GM21619 (cell line): ENCODE results near the gene SNHG17.
"Not testable (repeated sequence)": the region's sequence is repeated elsewhere in the genome, so short reads cannot be mapped to it uniquely, and the experiment has no call there.

Experiments used
- ATAC-seq: cut with Tn5 transposase; IDR thresholded peaks from one replicate; pipeline ENCODE4 v1.9.1; 2021; ENCODE audit not compliant: unreplicated experiment

SNHG17 gene

DNA sequence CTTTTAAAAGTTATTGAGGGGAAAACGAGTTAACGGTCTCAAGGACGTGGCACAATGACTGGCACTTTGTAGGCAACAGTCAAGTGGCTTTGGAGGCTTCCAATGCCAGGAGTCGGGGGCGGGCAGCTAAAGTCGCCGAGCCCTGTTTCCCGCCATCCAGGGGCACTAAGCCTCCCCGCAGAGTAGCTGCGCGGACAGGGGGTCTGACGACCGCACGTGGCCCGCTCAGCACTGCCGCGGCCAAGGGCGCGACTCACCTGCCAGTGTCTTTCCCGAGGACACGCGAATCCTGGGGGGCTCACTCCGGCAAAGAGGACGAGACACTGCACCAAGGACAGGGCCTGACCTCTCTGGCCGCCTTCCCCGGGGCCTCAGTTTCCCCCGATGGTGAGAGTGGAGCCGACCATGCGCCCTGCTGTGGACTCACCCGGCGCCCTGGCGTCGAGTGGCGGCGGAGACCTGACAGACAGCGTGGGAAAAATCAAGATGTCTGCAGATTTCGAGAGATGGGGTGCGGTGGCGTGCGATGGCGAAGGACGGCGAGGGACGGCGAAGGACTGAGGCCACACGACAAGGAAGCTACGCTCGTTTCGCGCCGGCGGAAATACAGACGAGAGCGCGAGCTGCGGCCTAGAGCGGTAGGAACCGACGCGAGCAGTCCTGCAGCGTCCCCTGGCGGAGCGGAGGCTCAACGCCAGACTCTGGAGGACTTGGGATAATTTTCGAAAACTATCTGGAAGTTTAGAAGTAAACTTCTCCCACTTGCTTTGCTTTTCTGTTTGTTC, at the start of gene SNHG17:
TSS of gene SNHG17 (minus strand) at position 559 of the 785 bp plus-strand sequence.
- ATAC-seq, result peak; percentile 76

DNA sequence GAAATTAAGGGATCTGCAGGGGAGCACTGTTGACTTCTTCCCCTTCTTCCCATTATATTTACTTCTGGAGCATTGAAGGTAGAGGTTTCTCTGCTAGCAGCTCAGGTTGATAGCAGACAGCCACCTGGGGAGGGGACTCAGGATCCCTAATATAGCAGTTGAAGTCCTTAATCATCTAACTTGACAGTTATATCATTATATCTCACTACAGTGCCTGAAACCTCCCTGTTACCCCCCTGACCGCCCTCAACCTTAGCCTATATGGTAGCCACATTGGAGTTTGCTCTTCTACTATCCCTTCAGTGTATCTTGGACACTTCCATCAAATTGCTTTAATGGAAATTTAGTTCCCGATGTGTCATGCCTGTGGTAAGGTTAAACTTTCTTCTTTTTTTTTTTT, 44.5 kb upstream of the SNHG17 start:
- no peak for ATAC-seq

DNA sequence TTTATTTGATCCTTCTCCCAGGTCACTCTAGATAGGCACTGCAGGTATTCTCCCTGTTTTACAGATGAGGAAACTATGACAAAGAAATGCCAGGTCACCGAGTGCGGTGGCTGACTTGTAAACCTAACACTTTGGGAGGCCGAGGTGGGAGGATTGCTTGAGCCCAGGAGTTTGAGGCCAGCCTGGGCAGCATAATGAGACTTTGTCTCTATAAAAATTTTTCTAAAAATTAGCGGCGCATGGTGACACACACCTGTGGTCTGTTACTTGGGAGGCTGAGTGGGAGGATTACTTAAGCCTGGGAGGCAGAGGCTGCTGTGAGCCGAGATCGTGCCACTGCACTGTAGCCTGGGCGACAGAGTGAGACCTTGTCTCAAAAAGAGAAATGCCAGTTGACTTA, 42.6 kb upstream of the SNHG17 start:
- ATAC-seq, result no peak

DNA sequence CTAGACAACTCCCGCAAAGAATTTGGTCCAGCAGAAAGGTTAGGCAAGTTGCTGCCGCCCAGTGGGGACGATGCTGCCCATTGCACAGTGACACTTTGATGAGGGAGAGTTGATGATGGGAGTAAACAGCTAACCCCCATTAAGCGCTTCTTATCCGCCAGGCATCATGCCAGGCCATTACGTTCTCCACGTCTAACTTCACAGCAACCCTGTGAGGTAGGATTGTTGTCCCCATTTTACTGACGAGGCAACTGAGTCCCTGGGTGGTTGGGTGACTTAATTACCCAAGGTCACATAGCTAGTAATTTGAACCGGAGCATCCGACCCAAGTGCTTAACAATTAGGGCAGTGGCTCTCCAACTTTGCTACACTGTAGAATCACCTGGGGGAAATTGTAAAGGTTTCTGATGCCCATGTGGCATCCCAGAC, 38.3 kb upstream of the SNHG17 start:
- no peak for ATAC-seq

DNA sequence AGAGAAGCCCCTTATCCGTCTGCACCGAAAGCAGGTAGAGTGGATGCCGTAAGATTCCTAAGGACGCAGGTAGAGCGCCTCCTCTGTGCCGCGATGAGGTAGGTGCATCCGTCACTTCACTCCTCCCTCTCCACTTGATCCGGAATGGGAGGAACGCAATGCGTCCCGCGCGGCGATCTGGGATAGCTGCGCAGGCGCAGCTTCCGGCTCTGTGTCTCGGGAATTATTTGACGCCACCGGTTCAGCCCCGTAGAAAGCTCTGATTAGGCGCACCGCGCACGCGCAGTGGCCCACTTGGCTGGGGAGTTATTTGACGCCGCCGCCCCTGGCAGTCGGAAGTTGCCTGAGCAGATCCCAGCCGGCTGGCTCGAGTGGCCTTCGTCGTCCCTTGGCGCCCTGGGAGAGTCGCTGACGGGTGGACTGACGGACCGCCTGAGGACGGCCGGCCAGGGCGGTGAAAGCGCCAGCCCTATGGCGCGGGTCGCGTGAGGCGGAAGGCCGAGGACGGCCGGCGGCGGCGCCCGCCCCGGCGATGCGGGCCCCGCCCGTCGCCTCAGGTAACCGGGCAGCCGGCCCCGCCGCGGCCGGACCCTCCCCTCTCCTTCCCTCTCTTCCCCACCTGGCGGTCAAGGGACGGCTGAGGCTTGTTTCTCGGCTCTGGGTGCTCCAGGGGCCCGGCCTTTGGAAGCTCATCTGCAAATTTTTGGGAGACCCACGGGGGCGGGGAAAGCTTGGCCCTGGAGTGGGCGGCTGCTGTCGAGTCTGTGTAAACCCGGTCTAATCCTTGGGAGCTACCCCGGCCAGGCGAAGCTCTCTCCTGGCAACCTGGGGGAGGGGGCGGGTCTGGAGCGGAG, 37.6 kb upstream of the SNHG17 start, which contains the start of gene RALGAPB:
TSS of gene RALGAPB (plus strand) at position 331 of the 854 bp plus-strand sequence. CDS start 15,590 bp downstream, outside the sequence.
- peak; percentile 93 for ATAC-seq

DNA sequence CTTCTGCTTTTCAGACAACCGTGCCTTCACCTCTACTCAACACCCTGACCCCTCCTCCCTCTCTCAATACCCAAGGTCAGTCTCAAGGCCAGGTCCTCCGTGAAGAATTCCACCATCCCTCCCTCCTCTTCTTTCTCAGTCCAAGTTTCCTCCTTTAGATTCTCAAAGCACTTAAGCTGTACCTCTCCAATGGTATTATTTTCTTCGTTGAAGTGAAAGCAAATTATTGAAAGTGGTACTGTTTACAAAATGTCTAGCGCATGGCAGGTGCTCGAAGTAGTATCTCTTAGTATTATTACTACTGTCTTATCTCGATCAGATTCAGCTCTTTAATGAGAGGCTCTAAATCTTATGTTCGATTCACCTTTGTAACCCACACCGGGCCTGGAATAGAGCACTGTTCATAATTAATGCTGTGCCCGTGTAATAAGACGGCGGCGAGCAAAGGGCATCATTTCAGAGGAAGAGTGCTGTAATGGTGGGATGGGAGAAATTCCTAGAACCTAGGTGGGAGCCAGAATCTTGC, 36.9 kb upstream of the SNHG17 start:
- no peak for ATAC-seq

DNA sequence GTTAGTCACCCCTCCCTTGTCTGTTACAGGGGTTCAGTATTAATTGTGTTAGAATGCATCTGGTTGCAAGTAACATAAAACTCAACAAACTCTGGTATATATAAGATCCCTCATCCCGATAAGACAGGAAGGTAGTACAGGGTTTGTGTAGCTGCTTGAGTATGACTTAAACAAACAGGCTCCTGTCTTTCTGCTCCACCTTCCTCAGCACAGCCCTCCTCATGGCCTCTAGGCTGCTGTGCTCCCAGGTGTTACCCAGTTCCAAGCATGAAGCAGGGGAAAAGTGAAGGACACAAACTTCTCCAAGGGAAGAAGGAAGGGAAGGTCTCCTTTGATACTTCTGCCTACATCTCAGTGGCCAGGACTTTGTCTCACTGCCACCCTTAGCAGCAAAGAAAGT, 36.1 kb upstream of the SNHG17 start:
- no peak for ATAC-seq

DNA sequence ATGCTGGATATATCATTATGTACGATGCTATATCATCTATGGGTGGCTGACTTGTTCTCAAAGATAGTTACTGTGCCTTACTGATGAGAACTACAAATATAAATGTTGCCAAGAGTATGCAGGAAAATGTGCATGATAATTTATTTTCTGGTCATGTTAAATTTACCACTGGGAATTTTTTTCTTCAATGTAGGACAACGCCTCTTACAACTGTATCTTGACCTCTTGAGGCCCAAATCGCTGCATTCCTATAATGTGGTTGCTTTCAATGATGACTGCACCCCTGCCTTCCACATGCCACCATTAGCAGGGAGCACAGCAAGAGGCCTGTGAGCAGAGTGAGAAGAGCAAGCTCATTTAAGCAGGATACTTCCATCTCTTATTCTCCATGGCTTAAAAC, 31.9 kb upstream of the SNHG17 start:
- ATAC-seq, result no peak

DNA sequence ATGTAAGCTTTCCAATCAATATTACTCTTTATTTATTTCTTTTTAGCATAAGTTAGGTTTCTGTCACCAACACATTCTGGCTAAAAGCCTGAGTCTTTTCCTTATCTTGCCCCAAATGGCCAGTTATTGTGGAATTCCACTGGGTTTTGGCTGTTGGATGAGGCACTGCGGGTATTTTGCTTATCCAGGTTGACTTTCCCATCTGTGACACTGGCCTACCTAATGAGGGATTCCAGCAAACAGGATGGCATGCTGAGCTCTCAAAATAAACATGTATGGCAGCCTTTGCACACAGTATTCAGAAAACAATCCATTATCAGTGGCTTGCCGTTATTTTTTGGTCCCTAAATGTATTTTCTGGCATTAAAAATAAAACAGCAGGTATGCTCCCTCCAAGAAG, 31.0 kb upstream of the SNHG17 start:
- no peak for ATAC-seq

DNA sequence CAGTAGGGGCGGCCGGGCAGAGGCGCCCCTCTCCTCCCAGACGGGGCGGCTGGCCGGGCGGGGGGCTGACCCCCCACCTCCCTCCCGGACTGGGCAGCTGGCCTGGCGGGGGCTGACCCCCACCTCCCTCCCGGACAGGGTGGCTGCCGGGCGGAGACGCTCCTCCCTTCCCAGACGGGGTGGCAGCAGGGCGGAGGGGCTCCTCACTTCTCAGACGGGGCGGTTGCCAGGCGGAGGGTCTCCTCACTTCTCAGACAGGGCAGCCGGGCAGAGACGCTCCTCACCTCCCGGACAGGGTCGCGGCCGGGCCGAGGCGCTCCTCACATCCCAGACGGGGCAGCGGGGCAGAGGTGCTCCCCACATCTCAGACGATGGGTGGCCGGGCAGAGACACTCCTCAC, 26.4 kb upstream of the SNHG17 start:
- not testable (repeated sequence) for ATAC-seq

DNA sequence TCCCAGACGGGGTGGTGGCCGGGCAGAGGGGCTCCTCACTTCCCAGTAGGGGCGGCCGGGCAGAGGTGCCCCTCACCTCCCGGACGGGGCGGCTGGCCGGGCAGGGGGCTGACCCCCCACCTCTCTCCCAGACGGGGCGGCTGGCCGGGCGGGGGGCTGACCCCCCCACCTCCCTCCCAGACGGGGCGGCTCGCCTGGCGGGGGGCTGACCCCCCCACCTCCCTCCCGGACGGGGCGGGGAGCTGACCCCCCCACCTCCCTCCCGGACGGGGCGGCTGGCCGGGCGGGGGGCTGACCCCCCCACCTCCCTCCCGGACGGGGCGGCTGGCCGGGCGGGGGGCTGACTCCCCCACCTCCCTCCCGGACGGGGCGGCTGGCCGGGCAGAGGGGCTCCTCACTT, 26.0 kb upstream of the SNHG17 start:
- not testable (repeated sequence) for ATAC-seq

DNA sequence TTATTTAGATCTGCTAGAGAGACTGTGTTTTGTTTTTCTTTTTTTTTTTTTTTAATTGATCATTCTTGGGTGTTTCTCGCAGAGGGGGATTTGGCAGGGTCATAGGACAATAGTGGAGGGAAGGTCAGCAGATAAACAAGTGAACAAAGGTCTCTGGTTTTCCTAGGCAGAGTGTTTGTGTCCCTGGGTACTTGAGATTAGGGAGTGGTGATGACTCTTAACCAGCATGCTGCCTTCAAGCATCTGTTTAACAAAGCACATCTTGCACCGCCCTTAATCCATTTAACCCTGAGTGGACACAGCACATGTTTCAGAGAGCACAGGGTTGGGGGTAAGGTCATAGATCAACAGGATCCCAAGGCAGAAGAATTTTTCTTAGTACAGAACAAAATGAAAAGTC, 25.5 kb upstream of the SNHG17 start:
- not testable (repeated sequence) for ATAC-seq

DNA sequence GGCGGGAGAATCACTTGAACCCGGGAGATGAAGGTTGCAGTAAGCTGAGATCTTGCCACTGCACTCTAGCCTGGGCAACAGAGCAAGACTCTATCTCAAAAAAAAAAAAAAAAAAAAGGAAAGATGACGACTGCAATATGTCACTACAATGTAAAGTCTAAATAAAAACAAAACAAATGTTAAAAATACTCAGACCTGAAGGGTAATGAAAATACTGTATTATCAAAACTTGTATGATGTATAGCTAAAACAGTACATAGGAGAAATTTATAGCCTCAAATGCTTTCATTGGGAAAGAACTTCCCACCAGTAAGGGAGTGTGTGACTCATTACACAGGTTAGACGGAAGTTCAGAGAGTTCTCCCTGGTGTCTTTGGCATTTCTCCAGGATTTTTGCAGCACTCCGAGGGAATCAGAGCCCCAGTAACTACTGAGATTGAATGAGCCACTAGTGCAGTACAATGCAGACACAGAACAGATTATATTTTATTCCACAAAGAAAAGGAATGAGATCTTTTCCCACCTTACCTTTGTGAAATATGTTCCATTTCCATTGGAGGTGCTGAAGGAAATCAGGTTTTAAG, 25.0 kb upstream of the SNHG17 start:
- ATAC-seq, result no peak

DNA sequence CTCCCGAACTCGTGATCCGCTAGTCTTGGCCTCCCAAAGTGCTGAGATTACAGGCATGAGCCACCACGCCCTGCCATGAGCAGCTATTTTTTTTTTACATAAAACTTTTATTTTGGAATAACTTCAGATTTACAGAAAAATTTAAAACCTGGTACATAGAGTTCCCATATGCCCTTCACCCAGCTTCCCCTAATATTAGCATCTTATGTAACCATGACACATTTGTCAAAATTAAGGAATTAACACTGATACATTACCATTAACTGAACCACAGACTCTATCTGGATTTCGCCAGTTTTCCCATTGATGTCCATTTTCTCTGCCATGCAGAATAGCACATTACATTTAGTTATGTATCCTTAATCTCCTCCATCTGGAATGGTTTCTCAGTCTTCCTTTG, 23.2 kb upstream of the SNHG17 start:
- ATAC-seq, result no peak

DNA sequence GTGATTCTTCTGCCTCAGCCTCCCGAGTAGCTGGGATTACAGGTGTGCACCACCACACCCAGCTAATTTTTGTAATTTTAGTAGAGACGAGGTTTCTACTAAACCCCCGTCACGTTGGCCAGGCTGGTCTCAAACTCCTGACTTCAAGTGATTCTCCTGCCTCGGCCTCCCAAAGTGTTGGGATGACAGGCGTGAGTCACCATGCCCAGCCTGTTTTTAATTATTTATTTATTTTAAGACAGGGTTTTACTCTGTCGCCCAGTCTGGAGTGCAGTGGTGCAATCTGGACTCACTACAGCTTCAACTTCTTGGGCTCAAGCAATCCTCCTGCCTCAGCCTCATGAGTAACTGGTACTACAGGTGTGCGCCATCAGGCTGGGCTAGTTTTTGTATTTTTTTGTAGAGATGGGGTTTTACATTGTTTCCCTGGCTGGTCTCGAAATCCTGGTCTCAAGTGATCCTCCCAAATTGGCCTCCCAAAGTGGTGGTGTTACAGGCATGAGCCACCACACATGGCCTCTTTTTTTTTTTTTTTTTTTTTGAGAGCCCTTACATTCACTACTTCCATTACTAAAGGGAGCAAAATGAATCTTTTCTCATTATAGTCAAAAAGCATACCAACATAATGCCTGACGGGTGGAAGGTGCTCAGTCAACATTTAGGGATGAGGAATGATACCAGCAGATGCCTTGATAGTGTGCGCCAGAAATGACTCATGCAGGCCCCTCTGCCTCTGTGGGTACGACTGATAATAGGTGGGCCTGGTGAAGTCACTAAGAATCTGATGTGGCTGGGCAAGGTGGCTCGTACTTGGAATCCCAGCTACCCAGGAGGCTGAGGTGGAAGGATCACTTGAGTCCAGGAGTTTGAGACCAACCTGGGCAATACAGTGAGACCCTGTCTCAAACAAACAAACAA, 19.7 kb upstream of the SNHG17 start:
- ATAC-seq, result no peak

DNA sequence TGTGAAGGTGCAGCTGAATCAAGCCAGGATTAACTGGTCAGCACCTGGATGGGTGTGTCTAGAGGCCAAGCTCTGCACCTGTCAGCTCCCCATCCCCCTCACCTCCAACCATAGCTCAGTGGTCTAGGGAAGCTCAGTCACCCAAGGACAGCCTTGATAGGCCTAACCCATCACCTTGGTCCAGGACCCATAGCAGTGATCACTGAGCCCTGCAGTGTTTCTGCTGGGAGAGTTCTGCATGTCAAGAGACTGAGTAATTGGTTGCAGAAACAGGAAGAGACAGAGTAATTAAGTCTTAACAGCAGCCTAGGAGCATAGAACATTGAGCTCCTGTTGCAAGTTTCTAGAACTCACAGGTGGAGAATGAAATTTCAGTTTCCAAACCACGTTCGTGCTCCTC, 18.8 kb upstream of the SNHG17 start:
- peak; percentile 71 for ATAC-seq

DNA sequence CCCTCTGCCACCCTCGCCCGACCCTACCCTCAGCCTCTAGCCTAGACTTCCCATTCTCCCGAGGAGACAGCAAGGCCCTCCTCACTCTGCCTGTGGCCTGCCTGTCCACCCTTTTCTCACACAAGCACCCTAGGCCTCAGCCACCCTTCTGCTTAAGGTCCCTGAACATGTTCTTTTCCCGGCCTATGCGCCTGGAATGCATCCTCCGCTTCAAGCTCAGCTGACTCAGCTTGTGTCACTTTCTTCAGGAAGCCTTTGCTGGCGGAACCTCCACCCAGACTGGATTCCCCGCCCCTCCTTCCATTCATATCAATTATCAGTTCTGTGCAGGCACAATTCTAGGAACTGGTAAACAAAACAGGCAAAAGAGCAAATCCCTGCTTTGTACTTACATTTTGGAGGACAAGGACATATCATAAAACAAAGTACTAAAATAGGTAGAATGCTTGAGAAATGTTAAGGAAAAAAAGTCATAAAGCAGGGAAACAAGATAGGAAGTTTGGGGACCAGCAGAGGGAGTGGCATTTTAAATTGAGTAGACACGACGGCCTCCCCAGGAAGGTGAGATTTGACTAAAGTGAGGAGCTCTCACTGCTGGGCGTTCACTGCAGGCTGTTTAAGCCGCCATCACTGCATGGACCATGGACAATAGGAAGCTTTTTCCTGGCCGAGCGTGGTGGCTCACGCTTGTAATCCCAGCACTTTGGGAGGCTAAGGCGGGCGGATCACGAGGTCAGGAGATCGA, 17.9 kb upstream of the SNHG17 start:
- no peak for ATAC-seq

DNA sequence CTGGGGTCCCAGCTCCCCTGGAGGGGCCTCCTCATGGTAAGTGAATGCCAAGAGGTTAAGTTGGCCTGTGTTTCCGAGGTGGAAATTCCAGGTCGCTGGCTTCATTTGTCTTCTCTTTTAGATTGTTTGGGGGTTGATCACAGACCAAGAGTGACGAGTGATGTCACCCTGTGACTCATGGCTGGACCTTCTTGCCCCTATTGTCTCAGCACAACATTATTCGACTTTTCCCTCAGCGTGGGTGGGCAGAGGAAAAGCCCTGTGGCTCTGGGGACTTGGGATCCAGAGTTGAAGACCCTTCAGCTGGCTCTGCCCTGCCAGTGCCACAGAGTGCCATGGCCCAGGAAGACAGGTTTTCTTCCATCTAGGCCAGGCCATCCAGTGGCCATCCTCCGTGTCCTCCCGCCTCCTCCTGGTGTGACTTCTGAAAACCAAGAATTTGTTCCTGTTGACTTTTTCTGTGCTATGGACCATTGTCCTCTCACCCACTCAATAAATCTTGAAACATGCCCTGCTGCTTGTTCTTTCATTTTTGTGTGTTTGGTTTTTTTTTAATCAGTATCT, 15.4 kb upstream of the SNHG17 start:
- no peak for ATAC-seq

DNA sequence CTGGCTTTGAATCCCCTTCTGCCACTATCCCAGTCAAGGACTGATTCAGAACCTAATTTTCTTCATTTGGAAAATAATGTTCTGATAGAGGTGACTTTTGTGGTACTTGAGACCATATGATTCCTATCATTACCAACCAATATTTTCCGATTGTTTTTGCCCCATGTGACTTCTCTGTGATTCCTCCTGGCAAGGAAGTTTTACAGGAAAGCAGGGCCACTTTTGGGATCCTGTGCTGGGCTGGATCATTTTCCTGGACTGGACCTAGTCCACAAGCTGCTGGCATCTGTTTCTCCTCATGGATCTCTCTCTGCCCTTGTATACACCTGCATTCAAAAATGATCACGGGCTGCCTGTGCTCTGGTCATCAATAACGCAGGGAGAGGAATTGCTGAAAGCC, 13.9 kb upstream of the SNHG17 start:
- no peak for ATAC-seq
